OCI-LY3 (cell line): Measurements from ENCODE around the gene FAM181A.

Experiments used
- H2AFZ ChIP-seq: fragments of 200-600, 300-600 bp; shearing (Covaris generic); 2 replicates; pipeline ENCODE4 v1.6.0; 2014; ENCODE audit warnings: antibody characterized with exemption, low read depth, low read length
- H3K27ac ChIP-seq: fragments of 200-600, 300-600 bp; sonication (generic); 2 replicates; pipeline ENCODE4 v1.5.1; 2014; ENCODE audit warnings: mild to moderate bottlenecking, low read length, moderate library complexity, mixed read lengths
- H3K27me3 ChIP-seq: fragments of 200-600, 300-600 bp; sonication (generic); 2 replicates; pipeline ENCODE4 v1.6.1; 2014; ENCODE audit warnings: low read depth, low read length, mixed read lengths
- H3K36me3 ChIP-seq: fragments of 200-600, 300-600 bp; sonication (generic); replicated peaks from 2 replicates; pipeline ENCODE3; 2014; ENCODE audit warnings: low read depth, low read length, mixed read lengths
- H3K4me1 ChIP-seq: fragments of 300-600, 200-600 bp; sonication (generic); 2 replicates; pipeline ENCODE4 v1.6.1; 2014; ENCODE audit warnings: low read length, mixed read lengths
- H3K4me2 ChIP-seq: fragments of 200-600, 300-600 bp; sonication (generic); 2 replicates; pipeline ENCODE4 v1.6.1; 2014; ENCODE audit warnings: low read length, mixed read lengths
- H3K4me3 ChIP-seq: fragments of 300-600, 200-600 bp; sonication (generic); 2 replicates; pipeline ENCODE4 v1.5.1; 2014; ENCODE audit warnings: antibody characterized with exemption, mild to moderate bottlenecking, low read length, moderate library complexity
- H3K79me2 ChIP-seq: fragments of 300-600, 200-600 bp; shearing (Covaris generic); 2 replicates; pipeline ENCODE4 v1.6.1; 2014; ENCODE audit warnings: mild to moderate bottlenecking, low read length, mixed read lengths
- H3K9ac ChIP-seq: fragments of 300-600, 200-600 bp; shearing (Covaris generic); 2 replicates; pipeline ENCODE4 v1.6.0; 2014; ENCODE audit warnings: mild to moderate bottlenecking, low read length, moderate library complexity
- H3K9me3 ChIP-seq: fragments of 200-600, 300-600 bp; shearing (Covaris generic); 2 replicates; pipeline ENCODE4 v1.6.1; 2014; ENCODE audit warnings: low read length, mixed read lengths; ENCODE audit not compliant: insufficient read depth
- H4K20me1 ChIP-seq: fragments of 200-600, 300-600 bp; sonication (generic); 2 replicates; pipeline ENCODE4 v1.6.1; 2016; ENCODE audit warnings: low read length, mixed read lengths; ENCODE audit not compliant: insufficient read depth
- EZH2phosphoT487 ChIP-seq: fragments of 200-600 bp; shearing (Covaris generic); IDR thresholded peaks from 2 replicates; pipeline ENCODE4 v1.6.1; 2018; ENCODE audit warnings: antibody characterized with exemption, mixed run types, low read depth
- TF ChIP-seq, protein P1 (sequence below): fragments of 200-600, 300-600 bp; sonication (generic); IDR thresholded peaks from 2 replicates; pipeline ENCODE4 v1.5.1; 2014; ENCODE audit warnings: antibody characterized with exemption, low read length, low read depth

Gene FAM181A

DNA sequence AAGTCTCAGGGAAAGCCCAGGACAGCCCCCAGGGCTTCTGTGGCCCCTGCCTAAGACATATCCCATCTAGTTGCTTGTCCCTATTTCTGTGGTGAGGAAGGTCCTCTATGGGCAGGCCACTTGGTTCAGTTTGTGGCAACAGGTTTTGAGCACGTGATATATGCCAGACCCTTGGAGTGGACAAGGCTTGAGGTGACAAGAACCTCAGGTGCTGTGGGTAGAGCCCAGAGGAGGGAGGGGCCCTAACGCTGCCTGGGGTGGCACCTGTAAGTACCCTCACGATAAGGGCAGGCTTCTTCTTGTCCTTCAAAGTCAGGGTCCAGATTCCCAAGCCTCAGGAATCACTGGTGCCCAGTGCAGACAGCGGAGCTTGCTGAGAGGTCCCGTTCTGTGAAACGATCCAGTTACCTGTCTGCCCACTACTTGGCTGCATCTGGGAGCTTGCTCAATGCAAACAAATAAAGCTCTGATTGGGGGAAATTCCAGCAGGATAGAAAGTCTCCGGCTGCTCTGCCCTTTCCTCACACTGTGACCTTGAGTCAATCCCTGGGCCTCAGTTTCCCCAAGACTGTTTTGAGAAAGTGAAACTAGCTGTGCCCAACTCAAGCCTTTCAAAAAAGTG lies 47.7 kb upstream of the FAM181A start:
- Histone ChIP-seq H3K9ac (no peak overlapping the region), H3K9me3 (no peaks in the 10 kb centered on the region), H3K4me1 (no peaks in the 10 kb centered on the region), H3K27ac (no peak overlapping the region), H3K4me2 (no peak overlapping the region), H3K79me2 (no peaks in the 10 kb centered on the region), H3K27me3 (peaks cover 3% of the 10 kb centered on the region; the same call in 1 of the 2 replicates), H2AFZ (no peak overlapping the region), H3K4me3 (no peak overlapping the region), H4K20me1 (no peaks in the 10 kb centered on the region), H3K36me3 (no peaks in the 10 kb centered on the region)
- TF ChIP-seq, protein P1, sequence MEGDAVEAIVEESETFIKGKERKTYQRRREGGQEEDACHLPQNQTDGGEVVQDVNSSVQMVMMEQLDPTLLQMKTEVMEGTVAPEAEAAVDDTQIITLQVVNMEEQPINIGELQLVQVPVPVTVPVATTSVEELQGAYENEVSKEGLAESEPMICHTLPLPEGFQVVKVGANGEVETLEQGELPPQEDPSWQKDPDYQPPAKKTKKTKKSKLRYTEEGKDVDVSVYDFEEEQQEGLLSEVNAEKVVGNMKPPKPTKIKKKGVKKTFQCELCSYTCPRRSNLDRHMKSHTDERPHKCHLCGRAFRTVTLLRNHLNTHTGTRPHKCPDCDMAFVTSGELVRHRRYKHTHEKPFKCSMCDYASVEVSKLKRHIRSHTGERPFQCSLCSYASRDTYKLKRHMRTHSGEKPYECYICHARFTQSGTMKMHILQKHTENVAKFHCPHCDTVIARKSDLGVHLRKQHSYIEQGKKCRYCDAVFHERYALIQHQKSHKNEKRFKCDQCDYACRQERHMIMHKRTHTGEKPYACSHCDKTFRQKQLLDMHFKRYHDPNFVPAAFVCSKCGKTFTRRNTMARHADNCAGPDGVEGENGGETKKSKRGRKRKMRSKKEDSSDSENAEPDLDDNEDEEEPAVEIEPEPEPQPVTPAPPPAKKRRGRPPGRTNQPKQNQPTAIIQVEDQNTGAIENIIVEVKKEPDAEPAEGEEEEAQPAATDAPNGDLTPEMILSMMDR, result no peak
- TF ChIP-seq EZH2phosphoT487, result no peak

DNA sequence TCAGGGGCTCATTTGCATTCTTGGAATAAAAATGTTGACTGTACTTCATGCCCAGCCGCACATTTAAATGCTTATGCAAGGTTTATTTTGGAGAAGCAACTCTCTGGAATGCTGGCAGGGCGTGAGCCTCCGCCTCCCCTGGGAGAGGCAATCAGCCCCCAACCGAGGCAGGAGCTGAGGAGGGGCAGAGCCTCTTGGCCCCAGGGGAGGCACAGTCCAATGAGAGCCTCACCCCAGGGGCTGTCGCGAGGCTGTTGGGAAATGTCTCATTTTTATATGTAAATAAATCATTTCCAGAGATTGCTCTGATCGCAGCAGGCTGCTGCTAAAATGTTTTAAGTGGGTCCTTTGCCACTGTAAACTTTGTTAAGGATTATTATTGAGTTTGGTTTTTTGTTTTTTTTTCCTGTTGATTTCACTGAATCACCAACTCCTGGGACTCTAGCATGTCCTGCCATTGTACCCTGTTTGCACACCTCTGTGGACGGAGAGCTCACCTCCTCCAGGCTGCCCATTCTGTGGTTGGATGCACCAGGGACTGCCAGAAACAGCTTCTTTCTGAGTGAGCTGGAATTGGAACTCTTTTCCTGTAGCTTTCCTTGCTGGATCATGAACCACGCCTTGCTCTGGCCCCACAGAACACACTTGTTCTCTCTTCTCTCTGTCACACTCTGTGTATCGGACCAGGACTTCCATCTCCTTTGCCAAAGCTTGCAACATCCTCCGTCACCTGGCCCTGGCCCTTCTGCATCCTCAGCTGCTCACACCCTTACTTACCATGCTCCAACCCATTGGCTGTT lies 46.9 kb upstream of the FAM181A start:
- no peak overlapping the region for H2AFZ ChIP-seq
- no peak overlapping the region for H3K4me3 ChIP-seq
- no peaks in the 10 kb centered on the region for H3K4me1 ChIP-seq
- H4K20me1 ChIP-seq, result no peaks in the 10 kb centered on the region
- H3K9me3 ChIP-seq, result no peaks in the 10 kb centered on the region
- H3K27ac ChIP-seq, result no peak overlapping the region
- H3K9ac ChIP-seq, result no peak overlapping the region
- no peaks in the 10 kb centered on the region for H3K79me2 ChIP-seq
- H3K4me2 ChIP-seq, result no peak overlapping the region
- TF ChIP-seq EZH2phosphoT487, result no peak
- TF ChIP-seq, protein P1, result no peak
- H3K27me3 ChIP-seq, result peaks cover 3% of the 10 kb centered on the region; the same call in 1 of the 2 replicates
- no peaks in the 10 kb centered on the region for H3K36me3 ChIP-seq

DNA sequence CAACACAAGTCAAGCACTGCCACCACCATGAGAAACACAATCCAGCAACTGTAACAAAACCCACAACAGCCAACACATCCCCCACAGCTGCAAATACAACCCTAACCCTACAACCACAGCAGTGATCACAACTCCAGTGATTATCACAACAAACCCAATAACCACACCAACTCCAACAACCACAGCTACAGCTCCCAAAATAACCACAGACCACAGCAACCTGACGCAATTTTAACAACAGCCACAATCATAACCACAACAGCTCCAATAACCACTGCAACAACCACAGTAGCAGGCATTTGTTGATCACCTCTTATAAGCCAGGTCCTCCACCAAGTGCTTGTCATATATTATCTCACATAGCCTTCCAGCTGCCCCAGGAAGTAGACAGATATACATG lies 42.2 kb upstream of the FAM181A start:
- Histone ChIP-seq H3K27me3 (peaks cover 8% of the 10 kb centered on the region; the same call in 1 of the 2 replicates), H3K9me3 (peaks cover 5% of the 10 kb centered on the region; the same call in 1 of the 2 replicates), H4K20me1 (no peaks in the 10 kb centered on the region), H3K4me1 (no peaks in the 10 kb centered on the region), H3K27ac (no peak overlapping the region), H3K4me2 (no peak overlapping the region), H3K4me3 (no peak overlapping the region), H3K36me3 (no peaks in the 10 kb centered on the region), H2AFZ (no peak overlapping the region), H3K79me2 (no peaks in the 10 kb centered on the region), H3K9ac (no peak overlapping the region)
- TF ChIP-seq, protein P1, result no peak
- no peak for TF ChIP-seq EZH2phosphoT487

DNA sequence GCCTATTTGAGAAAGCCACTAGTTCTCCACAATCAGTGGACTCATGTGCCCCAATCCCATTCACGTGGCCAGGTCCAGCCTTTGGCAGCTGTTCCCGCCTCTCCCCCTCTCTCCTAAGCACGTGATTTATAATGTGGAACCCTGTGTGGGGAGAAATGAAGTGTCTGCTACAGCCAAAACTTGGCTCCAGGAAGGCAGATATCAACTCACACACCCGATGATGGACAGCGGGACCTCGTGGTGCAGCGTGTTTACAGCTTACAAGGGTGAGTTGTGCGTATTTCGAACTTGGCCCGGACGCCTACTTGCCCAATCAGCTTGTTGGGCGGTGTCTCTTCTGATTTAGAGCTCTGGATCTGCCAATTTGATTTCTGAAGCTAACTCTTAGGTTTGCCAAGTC lies 38.1 kb upstream of the FAM181A start:
- Histone ChIP-seq H3K79me2 (no peaks in the 10 kb centered on the region), H2AFZ (no peak overlapping the region), H3K36me3 (no peaks in the 10 kb centered on the region), H3K4me3 (no peak overlapping the region), H3K27me3 (peaks cover 8% of the 10 kb centered on the region; the same call in 1 of the 2 replicates), H3K9me3 (peaks cover 5% of the 10 kb centered on the region; the same call in 1 of the 2 replicates), H3K27ac (no peak overlapping the region), H3K9ac (no peak overlapping the region), H3K4me2 (no peak overlapping the region), H3K4me1 (no peaks in the 10 kb centered on the region), H4K20me1 (no peaks in the 10 kb centered on the region)
- TF ChIP-seq, protein P1, result no peak
- TF ChIP-seq EZH2phosphoT487, result no peak
